ENCODE measurements around the gene NDUFAF7.

GRCh38 chr2:37226863-37227262 is 4.6 kb upstream of the NDUFAF7 start:
- no peak for TF ChIP-seq CTCF (IDR thresholded peaks at IDR 0.05)
- TF ChIP-seq EP300 (IDR thresholded peaks at IDR 0.05) = no peak
- no peak for TF ChIP-seq POLR2A (IDR thresholded peaks at IDR 0.05)
- TF ChIP-seq POLR2AphosphoS5 (IDR thresholded peaks at IDR 0.05) = no peak
